ENCODE results near the gene GABBR2.

- TF ChIP-seq, protein P1, sequence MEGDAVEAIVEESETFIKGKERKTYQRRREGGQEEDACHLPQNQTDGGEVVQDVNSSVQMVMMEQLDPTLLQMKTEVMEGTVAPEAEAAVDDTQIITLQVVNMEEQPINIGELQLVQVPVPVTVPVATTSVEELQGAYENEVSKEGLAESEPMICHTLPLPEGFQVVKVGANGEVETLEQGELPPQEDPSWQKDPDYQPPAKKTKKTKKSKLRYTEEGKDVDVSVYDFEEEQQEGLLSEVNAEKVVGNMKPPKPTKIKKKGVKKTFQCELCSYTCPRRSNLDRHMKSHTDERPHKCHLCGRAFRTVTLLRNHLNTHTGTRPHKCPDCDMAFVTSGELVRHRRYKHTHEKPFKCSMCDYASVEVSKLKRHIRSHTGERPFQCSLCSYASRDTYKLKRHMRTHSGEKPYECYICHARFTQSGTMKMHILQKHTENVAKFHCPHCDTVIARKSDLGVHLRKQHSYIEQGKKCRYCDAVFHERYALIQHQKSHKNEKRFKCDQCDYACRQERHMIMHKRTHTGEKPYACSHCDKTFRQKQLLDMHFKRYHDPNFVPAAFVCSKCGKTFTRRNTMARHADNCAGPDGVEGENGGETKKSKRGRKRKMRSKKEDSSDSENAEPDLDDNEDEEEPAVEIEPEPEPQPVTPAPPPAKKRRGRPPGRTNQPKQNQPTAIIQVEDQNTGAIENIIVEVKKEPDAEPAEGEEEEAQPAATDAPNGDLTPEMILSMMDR (IDR thresholded peaks at IDR 0.05; ENCODE audit: control extremely low read depth in 1 of 3, insufficient read depth in 1 of 3, low read depth in 1 of 3, low read length in 3 of 3) = no peak
- TF ChIP-seq EP300 (IDR thresholded peaks at IDR 0.05; ENCODE audit: borderline replicate concordance in 1 of 2, low read depth in 2 of 2, low read length in 2 of 2) = no peak
- TF ChIP-seq TAF1 (IDR thresholded peaks at IDR 0.05; ENCODE audit: low read depth, low read length) = no peak
- no peak for TF ChIP-seq JUND (IDR thresholded peaks at IDR 0.05; ENCODE audit: low read length)
- no peak for TF ChIP-seq EZH2 (IDR thresholded peaks at IDR 0.05; ENCODE audit: low read depth, low read length, severe bottlenecking)
- no peak for TF ChIP-seq JUN (IDR thresholded peaks at IDR 0.05; ENCODE audit: low read depth, low read length)
- no peak for TF ChIP-seq RFX5 (IDR thresholded peaks at IDR 0.05; ENCODE audit: borderline replicate concordance, low read depth, low read length)
- no peak for TF ChIP-seq SP1 (IDR thresholded peaks at IDR 0.05; ENCODE audit: low read depth, low read length)
- TF ChIP-seq RBBP5 (IDR thresholded peaks at IDR 0.05; ENCODE audit: borderline replicate concordance, low read depth, low read length) = no peak
- TF ChIP-seq, protein P2, sequence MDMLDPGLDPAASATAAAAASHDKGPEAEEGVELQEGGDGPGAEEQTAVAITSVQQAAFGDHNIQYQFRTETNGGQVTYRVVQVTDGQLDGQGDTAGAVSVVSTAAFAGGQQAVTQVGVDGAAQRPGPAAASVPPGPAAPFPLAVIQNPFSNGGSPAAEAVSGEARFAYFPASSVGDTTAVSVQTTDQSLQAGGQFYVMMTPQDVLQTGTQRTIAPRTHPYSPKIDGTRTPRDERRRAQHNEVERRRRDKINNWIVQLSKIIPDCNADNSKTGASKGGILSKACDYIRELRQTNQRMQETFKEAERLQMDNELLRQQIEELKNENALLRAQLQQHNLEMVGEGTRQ (IDR thresholded peaks at IDR 0.05; ENCODE audit: low read length) = no peak
- no peak for TF ChIP-seq MAX (IDR thresholded peaks at IDR 0.05)
- no peak for TF ChIP-seq KDM1A (IDR thresholded peaks at IDR 0.05; ENCODE audit: borderline replicate concordance, low read length)
- TF ChIP-seq ZNF274 (IDR thresholded peaks at IDR 0.05; ENCODE audit: borderline replicate concordance, extremely low read depth, low read length) = no peak
- TF ChIP-seq CREB1 (IDR thresholded peaks at IDR 0.05) = no peak
Measured at GRCh38 chr9:98533866-98534265, 174.9 kb downstream of the GABBR2 start.

Measured in H1 (cell line).